ENCODE results near the gene PEX11G. TPM values are rescaled to one million over a fixed set of nuclear protein-coding genes. Genes with fewer than 3 reads are reported as not detected.

Gene PEX11G
- total and polyA plus RNA-seq, 9 of the 15 experiments (the other 6 are each of a cell fraction or from before 2014, with no cell fraction given), result 0.07 to 3.2 (median 0.70) TPM; not detected in 1

DNA sequence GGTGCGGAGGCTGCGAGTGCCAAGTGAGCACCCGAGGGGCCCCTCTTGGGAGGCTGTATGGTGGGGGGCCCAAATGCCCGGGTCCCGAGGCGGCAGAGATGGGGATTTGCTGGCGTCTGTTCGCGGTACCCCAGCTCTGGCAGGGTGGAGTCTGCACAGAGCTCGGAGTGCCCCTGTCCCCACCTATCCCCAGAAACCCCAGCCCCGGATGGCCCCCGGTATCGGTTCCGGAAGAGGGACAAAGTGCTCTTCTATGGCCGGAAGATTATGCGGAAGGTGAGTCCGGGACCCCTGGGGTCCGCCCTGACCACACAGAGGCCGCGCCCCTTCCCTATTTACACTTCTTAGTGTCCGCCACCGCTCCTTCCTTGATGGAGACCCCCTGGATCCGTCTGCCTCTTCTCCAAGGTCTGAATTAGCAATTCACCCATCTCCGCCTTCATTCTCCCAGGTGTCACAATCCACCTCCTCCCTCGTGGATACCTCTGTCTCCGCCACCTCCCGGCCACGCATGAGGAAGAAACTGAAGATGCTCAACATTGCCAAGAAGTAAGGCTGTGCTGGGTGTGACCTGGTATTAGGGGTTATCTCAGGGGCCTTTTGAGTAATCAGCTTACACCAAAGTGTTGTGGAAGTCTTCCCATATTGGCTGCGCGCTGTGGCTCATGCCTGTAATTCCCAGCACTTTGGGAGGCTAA, 47.3 kb upstream of the PEX11G start:
- Histone ChIP-seq H3K4me1 (replicated peaks in 1 of 2; ENCODE audit: control insufficient read depth in 2 of 2, insufficient read depth in 2 of 2, low read length in 2 of 2) (peaks cover 10 to 49% of the 10 kb centered on the region in 2 experiments), H3K27me3 (ENCODE audit: control insufficient read depth in 2 of 2, insufficient read depth in 2 of 2, low read length in 2 of 2) (no peaks in the 10 kb centered on the region), H3K4me2 (ENCODE audit: insufficient read depth, low read length) (peak overlapping the region; percentile 98), H3K9ac (ENCODE audit: insufficient read depth in 1 of 2, low read depth in 2 of 2, low read length in 2 of 2) (peak overlapping the region; percentile 70 to 96; a peak in 3 of 4 replicates), H3K9me1 (ENCODE audit: control insufficient read depth, insufficient read depth, low read length) (no peaks in the 10 kb centered on the region), H2AFZ (ENCODE audit: low read depth, low read length) (peak overlapping the region; percentile 100), H3K4me3 (peak overlapping the region; percentile 81), H3K79me2 (ENCODE audit: control insufficient read depth, insufficient read depth, low read length) (no peaks in the 10 kb centered on the region; the same call in 2 of the 3 replicates), H3K27ac (ENCODE audit: extremely low read depth, low read depth, low read length) (no peak overlapping the region), H3K9me3 (replicated peaks; ENCODE audit: control insufficient read depth, insufficient read depth, low read depth, low read length) (no peaks in the 10 kb centered on the region), H4K20me1 (replicated peaks; ENCODE audit: control insufficient read depth, insufficient read depth, low read length) (no peaks in the 10 kb centered on the region), H3K36me3 (ENCODE audit: control insufficient read depth, insufficient read depth, low read length) (peaks cover 11% of the 10 kb centered on the region; the same call in 1 of the 3 replicates)
- in situ Hi-C loops (cut with MboI), result no loop called here
- BruUV-seq (replicated peaks), result no TSS peak
- 23% methylated on average over 23 of the region's 30 CpGs for WGBS (ENCODE audit: insufficient coverage, low coverage, missing lambda C conversion rate)
- ATAC-seq, result no peak
- ChIA-PET POLR2A (interaction anchor here (0.6 to 1.8 kb wide), 4 partner anchors 13 to 98 kb away, joined by 3 to 9 read pairs (median 3); partner anchors contain the start of genes MCOLN1, PCP2 and ZNF358), CTCF (ENCODE audit: low intra/inter-chr PET ratio) (interaction anchor here (0.5 to 0.6 kb wide), 2 partner anchors 46 to 314 kb away, joined by 3 to 4 read pairs; no protein-coding TSS in a partner anchor)
- no peak for FAIRE-seq
- peak in 1 of 4 experiments; percentile 30 for DNase-seq (ENCODE audit: extremely low read depth in 1 of 4, low spot score in 3 of 4)
- intact Hi-C loops (cut with micrococcal nuclease), result no loop called here
- 0 out of 4 replicates have a peak, but pooled peaks of 1 of the 2 experiments have one; percentile 0 for TF ChIP-seq KDM1A (IDR thresholded peaks at IDR 0.05)
- peak; percentile 49; the same call in 1 of the 2 replicates for TF ChIP-seq ZBTB7A (IDR thresholded peaks at IDR 0.05; ENCODE audit: borderline replicate concordance, control insufficient read depth, low read depth, low read length)
- TF ChIP-seq ZBTB1 (CRISPR knock-in tag; IDR thresholded peaks at IDR 0.05; ENCODE audit: borderline replicate concordance, low read depth), result no peak
- TF ChIP-seq, protein P1, sequence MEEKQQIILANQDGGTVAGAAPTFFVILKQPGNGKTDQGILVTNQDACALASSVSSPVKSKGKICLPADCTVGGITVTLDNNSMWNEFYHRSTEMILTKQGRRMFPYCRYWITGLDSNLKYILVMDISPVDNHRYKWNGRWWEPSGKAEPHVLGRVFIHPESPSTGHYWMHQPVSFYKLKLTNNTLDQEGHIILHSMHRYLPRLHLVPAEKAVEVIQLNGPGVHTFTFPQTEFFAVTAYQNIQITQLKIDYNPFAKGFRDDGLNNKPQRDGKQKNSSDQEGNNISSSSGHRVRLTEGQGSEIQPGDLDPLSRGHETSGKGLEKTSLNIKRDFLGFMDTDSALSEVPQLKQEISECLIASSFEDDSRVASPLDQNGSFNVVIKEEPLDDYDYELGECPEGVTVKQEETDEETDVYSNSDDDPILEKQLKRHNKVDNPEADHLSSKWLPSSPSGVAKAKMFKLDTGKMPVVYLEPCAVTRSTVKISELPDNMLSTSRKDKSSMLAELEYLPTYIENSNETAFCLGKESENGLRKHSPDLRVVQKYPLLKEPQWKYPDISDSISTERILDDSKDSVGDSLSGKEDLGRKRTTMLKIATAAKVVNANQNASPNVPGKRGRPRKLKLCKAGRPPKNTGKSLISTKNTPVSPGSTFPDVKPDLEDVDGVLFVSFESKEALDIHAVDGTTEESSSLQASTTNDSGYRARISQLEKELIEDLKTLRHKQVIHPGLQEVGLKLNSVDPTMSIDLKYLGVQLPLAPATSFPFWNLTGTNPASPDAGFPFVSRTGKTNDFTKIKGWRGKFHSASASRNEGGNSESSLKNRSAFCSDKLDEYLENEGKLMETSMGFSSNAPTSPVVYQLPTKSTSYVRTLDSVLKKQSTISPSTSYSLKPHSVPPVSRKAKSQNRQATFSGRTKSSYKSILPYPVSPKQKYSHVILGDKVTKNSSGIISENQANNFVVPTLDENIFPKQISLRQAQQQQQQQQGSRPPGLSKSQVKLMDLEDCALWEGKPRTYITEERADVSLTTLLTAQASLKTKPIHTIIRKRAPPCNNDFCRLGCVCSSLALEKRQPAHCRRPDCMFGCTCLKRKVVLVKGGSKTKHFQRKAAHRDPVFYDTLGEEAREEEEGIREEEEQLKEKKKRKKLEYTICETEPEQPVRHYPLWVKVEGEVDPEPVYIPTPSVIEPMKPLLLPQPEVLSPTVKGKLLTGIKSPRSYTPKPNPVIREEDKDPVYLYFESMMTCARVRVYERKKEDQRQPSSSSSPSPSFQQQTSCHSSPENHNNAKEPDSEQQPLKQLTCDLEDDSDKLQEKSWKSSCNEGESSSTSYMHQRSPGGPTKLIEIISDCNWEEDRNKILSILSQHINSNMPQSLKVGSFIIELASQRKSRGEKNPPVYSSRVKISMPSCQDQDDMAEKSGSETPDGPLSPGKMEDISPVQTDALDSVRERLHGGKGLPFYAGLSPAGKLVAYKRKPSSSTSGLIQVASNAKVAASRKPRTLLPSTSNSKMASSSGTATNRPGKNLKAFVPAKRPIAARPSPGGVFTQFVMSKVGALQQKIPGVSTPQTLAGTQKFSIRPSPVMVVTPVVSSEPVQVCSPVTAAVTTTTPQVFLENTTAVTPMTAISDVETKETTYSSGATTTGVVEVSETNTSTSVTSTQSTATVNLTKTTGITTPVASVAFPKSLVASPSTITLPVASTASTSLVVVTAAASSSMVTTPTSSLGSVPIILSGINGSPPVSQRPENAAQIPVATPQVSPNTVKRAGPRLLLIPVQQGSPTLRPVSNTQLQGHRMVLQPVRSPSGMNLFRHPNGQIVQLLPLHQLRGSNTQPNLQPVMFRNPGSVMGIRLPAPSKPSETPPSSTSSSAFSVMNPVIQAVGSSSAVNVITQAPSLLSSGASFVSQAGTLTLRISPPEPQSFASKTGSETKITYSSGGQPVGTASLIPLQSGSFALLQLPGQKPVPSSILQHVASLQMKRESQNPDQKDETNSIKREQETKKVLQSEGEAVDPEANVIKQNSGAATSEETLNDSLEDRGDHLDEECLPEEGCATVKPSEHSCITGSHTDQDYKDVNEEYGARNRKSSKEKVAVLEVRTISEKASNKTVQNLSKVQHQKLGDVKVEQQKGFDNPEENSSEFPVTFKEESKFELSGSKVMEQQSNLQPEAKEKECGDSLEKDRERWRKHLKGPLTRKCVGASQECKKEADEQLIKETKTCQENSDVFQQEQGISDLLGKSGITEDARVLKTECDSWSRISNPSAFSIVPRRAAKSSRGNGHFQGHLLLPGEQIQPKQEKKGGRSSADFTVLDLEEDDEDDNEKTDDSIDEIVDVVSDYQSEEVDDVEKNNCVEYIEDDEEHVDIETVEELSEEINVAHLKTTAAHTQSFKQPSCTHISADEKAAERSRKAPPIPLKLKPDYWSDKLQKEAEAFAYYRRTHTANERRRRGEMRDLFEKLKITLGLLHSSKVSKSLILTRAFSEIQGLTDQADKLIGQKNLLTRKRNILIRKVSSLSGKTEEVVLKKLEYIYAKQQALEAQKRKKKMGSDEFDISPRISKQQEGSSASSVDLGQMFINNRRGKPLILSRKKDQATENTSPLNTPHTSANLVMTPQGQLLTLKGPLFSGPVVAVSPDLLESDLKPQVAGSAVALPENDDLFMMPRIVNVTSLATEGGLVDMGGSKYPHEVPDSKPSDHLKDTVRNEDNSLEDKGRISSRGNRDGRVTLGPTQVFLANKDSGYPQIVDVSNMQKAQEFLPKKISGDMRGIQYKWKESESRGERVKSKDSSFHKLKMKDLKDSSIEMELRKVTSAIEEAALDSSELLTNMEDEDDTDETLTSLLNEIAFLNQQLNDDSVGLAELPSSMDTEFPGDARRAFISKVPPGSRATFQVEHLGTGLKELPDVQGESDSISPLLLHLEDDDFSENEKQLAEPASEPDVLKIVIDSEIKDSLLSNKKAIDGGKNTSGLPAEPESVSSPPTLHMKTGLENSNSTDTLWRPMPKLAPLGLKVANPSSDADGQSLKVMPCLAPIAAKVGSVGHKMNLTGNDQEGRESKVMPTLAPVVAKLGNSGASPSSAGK (IDR thresholded peaks at IDR 0.05), result no peak
- TF ChIP-seq, protein P2, sequence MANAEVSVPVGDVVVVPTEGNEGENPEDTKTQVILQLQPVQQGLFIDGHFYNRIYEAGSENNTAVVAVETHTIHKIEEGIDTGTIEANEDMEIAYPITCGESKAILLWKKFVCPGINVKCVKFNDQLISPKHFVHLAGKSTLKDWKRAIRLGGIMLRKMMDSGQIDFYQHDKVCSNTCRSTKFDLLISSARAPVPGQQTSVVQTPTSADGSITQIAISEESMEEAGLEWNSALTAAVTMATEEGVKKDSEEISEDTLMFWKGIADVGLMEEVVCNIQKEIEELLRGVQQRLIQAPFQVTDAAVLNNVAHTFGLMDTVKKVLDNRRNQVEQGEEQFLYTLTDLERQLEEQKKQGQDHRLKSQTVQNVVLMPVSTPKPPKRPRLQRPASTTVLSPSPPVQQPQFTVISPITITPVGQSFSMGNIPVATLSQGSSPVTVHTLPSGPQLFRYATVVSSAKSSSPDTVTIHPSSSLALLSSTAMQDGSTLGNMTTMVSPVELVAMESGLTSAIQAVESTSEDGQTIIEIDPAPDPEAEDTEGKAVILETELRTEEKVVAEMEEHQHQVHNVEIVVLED (CRISPR knock-in tag; IDR thresholded peaks at IDR 0.05), result no peak

Measured in K562 (cell line).